Posterior vena cava (tissue), 2 donors: ENCODE data around the gene ACTN2. TPM values are rescaled to one million over a fixed set of nuclear protein-coding genes. Genes with fewer than 3 reads are reported as not detected.

ENCODE experiments used
- DNase-seq: peaks from one replicate; pipeline ENCODE4 v3.0.0-alpha.2; 2020; ENCODE audit warnings: low spot score
- intact Hi-C, 2 donors: fragments of 100-400 bp; cut with DNase I; formaldehyde crosslinking; loops; one replicate each; pipeline versions ENCODE4 v1.14.1 to v1.14.2; 2022 to 2023
- total RNA-seq, 2 donors: library from RNA; stranded (reverse); fragmentation: NEBNext Ultra II Directional; extraction: Animal tissue kit (Norgen Biotek cat#: 25700); gene quantifications; one replicate each; pipeline ENCODE4 v1.2.1, GENCODE V29; 2021
- donor health status: DM: yes; HTN: yes; CAD: no.
- donor health status: DM: yes; HTN: yes; CAD: no.

The ACTN2 gene
- total RNA-seq, 2 donors from 2014 or later = 3.7 to 7.4 TPM

DNA sequence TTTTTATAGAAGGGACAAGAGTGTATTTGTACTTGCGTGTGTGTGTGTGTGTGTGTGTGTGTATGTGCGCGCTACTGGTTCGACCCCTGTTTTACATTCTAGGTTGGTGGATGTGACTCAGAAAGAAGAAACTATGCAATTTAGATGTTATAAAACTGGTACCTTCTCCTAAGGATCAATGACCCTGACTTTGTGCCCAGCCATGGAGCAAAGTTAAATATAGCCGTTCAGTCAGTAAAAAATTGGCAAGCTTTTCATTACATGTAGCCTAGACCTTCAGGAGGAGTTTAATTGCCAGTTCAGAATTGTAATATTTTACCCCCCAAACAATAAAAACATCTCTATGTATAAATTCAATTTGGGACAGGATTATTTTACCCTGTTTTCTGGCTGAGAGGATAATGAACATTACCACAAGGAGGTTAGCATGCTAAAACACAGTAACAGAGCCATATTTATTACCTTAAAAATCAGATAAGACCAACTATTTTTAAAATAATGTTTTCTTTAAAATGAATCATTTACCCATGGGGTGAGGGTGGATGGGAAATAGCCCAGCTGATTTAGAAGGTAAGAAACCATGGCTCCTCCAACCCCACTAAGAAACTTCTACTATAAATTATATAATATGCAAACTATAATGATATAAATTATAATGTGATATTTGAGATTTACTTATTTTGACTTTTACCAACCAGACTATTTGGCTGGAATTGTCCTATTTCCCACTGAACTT, 75.3 kb downstream of the ACTN2 start:
- intact Hi-C loops = no loop called here
- DNase-seq = no peak

DNA sequence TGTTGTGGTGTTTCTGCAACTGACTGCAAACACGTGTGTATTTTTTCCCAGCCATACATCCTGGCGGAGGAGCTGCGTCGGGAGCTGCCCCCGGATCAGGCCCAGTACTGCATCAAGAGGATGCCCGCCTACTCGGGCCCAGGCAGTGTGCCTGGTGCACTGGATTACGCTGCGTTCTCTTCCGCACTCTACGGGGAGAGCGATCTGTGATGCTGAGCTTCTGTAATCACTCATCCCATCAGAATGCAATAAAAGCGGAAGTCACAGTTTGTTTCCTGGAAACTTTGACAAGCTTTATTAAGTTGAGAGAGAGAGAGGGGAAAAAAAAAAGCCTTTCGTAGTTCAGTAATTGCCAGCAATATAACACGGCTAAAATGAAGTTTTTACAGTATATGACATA, 76.1 kb downstream of the ACTN2 start:
- intact Hi-C loops = no loop called here

DNA sequence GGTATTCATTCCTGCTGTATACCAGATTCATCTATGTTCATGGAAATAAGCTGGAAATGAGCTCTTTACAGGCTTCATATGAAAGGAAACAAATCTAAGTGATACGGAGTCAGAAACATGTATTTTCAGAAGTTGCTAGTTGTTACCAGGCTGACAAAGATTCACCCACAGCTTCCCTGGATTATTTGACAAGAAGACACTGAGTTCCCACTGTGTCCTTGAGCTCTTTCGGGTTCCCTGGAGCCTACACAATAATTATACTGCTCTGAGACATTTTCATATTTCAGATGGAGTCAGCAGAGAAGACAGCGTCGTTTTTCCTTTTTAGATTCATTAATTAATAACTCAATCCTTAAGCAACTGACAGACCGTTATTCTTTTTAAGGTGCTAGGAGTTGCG, 79.5 kb downstream of the ACTN2 start:
- no peak for DNase-seq
- intact Hi-C loops = no loop called here

More for the DNA sequence above, 76.1 kb downstream of the ACTN2 start:
- no peak for DNase-seq

DNA sequence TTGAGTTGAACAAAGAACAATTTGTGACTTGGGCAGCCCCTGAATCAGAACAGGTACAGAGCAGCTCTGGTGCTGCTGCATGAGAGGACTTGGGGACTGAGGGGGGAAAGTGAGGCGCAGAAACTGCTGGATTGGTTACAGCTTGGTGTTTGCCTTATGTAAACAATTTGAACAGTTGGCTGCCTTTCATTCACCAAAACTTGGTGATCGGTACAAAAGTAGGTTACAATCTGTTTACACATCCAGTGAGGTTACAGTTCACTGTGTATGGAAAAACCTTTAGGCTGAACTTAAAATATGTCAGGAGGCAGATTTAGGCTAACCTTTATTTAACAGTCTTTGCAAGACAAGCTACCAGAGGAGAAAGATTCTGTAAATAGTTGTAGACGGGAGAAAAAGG, 80.2 kb downstream of the ACTN2 start:
- intact Hi-C loops = no loop called here

DNA sequence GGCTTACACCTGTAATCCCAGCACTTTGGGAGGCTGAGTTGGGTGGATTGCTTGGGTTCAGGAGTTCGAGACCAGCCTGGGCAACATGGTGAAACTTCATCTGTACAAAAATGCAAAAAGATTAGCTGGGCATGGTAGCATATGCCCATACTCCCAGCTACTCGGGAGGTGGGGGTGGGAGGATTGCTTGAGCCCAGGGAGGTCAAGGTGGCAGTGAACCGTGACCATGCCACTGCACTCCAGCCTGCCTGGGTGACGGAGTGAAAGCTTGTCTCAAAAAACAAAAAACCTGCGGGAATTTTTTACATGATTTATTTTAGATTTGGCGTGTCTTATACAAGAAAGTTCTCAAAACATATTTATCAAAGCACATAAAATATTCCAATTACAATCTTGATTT, 81.0 kb downstream of the ACTN2 start:
- intact Hi-C loops = no loop called here

More for the DNA sequence above, 80.2 kb downstream of the ACTN2 start:
- DNase-seq = no peak

DNA sequence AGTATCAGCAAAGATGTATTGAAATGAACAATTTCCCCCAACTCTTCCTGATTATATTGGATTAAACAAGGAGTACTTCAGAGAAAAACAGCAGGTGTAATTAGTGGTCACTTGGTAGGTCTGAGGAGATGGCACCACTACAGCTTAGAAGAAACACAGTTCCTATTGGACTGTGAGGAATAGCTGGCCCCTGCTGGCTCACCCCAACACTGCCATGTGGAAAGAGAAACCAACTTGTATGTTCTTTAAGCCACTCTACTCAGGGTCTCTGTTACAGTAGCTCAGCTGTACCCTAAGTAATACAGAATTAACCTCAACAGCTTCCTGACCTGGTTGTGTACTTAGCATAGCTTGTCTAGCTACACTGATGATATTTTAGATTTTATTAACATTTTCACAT, 82.3 kb downstream of the ACTN2 start:
- no peak for DNase-seq
- intact Hi-C loops = no loop called here

More for the DNA sequence above, 81.0 kb downstream of the ACTN2 start:
- no peak for DNase-seq

DNA sequence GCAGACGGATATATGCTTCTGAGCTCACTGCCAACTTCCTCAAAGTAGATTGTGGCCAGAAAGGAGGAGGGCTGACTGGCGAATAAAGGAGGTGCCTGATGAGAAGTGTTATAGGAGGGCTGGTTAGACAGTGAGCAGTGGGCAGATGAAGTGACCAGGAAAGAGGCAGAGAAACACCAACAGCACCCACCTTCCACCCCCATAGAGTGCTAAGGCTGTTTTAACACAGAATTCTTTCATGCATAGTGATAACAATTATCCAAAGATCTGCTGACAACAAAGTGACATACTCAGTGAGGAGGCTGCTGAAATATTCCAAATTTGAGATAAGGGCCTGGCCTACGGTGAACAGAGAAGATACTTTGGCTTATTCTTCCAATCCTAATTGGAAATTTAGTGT, 87.6 kb downstream of the ACTN2 start:
- DNase-seq = no peak
- intact Hi-C loops = no loop called here

DNA sequence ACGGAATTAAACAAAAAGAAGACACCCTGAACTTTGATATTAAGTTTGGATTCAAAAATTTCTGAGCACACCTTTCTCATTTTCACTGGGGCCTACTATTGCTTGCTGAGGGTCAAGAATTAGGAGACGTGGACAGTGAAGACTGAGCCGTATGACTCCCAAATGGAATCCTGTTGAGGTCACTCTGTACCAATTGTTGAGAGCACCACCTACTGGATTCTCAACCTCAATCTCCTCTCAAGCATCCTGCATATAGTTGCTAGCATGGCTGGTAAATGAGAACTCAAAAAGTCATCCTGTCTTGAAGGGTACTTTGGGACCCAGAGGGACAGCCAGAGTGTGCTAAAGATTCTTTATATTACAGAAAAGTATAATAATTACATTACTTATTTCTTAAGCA, 88.6 kb downstream of the ACTN2 start:
- intact Hi-C loops = no loop called here
- no peak for DNase-seq

DNA sequence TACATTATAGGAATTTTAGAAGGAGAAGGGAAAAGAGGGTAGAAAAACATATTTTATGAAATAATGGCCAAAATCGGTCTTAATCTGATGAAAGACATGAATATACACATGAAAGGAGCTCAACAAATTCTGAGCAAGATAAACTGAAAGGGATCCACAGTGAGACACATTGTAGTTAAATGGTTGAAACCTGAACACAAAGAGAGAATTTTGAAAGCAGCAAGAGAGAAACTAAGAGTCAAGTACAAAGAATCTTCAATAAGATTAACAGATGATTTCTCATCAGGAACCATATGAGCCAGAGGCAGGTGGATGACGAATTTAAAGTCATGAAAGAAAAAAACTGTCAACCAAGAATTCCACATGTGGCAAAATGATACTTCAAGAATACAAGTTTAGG, 93.0 kb downstream of the ACTN2 start:
- no peak for DNase-seq
- intact Hi-C loops = no loop called here

DNA sequence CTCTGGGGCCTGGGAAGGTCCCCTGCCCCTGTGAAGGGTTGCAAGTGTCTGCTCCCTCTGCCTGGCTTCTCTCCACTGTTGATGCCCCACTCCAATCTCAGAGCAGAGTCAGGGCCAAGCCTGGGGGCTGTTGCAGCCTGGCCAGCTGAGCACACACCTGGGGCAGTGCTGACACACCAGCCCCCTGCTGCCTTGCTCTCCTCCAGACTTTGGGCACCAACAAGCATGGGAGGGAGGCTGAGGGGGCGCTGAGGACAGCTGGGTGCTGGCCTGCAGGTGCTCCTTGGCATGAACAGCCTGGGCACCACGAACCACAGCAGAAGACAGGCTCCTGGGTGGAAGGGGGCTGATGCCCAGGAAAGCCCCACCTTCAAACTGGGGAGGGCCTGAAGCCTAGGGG, 99.2 kb downstream of the ACTN2 start:
- DNase-seq = no peak
- intact Hi-C loops = no loop called here

DNA sequence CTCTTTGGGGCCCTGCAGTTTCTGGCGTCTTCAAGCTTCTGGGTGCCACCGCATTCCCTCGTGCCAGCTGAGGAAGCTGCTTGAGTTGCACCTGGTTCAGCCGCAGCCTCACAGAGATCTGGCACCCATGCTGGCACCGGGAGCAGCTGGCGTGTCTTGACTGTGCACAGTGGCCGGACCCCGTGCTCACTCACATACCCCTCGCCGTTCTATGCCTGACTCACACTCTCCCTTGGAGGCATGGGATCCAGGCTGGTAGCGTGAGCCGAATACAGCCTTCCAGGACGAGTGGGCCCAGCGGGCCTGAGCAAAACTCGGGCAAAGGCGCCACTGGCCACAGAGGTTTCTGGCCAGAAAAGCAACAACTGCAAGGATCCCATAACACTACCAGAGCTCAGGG, 100.2 kb downstream of the ACTN2 start:
- intact Hi-C loops = no loop called here

DNA sequence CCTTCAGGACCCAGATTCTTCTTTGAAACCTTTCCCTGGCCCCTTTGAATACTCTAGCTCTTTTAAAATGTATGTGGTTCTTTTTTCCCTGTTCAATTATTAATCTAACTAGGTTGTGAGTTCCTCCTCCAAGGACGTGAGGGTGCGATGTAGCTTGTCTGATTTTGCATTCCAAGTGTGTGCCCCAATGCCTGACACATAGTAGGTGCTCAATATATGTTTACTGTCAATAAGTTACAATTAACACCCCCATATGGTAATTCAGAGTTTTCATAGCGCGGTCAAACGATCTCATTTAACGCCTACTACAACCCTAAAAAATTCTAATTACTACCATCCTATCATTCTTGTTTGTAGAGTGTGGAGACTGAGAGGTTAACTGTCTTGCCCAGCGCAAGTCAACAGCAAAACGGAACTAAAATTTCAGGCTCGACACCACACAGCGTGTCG, 108.3 kb downstream of the ACTN2 start:
- intact Hi-C loops = loop anchor here (10.0 kb wide), 2 partner anchors 50 to 190 kb away; partner anchors contain the start of gene HEATR1 (in 1 of the 2)
- DNase-seq = no peak

More for the DNA sequence above, 100.2 kb downstream of the ACTN2 start:
- no peak for DNase-seq

DNA sequence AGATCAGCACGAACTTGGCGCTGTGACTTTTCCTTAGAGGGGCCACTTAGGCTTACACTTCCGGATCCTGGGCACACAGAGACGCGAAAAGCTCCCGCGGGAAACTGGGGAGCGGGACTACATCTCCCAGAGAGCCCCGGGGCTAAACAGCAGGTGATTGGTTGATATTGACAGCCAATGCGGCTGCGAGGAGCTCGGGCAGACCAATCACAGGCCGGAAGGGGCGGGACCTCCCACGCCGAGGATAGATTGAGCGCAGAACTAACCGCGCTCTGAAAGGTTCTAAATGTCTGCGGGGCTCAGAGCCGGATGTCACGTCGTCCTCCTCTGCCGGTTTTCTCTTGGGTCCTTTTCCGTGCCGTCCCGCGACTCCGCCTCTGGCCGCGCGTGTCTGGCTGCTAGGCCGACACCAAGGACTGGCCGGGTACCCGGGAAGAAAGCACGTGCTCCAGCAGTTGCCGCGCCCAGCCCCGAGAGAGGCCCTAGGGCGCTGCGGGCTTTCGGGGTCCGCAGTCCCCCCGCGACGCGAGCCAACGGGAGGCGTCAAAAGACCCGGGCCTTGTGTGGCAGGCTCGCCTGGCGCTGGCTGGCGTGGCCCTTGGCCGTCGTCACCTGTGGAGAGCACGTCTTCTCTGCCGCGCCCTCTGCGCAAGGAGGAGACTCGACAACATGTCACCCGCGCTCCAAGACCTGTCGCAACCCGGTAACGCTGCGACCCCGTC, 108.9 kb downstream of the ACTN2 start, which contains the start of gene MTR:
Gene MTR, plus strand, starts transcription at position 258 of the 722 bp plus-strand sequence. Its CDS starts 412 bp downstream, at position 670.
- intact Hi-C loops = loop anchor here (10.0 kb wide), 2 partner anchors 50 to 190 kb away; partner anchors contain the start of gene HEATR1 (in 1 of the 2)
- peak; percentile 99 for DNase-seq

DNA sequence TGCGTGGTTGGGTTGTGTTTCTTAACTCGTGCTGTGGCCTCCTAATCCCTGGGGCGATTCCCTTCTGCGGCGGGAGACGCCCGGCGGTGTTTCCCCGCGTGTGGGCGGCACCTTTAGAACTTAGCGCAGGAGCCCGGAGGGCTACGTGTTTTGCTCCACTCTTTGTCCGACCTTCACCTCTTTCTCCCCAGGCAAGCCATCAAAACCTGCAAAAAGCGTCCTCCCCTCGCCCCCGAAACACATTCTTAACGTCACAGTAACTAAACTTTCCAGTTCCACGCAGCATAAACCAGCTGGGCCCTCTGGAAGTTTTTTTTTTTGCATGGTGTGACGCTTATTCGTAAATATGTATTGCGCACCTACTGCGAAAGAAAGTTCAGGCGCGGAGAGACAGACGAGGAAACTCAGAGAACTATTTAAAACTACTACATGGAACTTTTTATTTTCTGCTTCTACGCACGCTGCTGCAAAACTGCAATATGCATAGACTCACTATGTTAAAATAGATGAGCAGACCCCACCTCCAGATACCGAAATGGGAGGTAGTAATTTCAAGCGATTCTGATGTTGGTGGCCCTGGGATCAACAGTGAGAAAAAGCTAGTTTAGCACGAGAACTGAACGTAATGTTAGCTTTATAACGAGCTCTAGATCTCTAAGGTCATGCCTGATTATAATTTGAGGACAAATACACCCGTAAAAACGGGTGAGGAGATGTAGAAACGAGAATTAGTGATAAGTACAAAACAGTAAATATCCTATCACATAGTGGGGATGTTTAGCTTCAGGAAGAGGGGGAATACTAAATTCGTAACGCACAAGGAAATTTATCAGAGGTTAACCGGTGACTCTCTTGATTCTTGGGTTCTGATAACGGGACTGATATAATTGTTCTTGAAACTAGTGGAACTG, 109.7 kb downstream of the ACTN2 start:
- intact Hi-C loops = loop anchor here (2.0 to 10.0 kb wide), 3 partner anchors 49 to 249 kb away; partner anchors contain the start of gene HEATR1 (in 1 of the 2)

DNA sequence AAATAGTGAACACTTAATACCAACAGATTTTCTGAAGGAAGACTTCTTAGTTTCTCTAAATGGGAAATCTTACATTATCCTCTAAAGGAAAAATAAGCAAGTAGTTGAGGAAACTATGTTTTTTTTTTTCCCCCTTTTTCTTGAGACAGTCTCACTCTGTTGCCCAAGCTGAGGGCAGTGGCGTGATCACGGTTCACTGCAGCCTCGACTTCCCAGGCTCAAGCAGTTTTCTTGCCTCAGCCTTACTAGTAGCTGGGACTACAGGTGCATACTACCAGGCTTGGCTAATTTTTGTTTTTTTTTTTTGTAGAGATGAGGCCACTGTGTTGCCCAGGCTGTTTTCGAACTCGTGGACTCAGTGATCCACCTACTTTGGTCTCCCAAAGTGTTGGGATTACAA, 112.7 kb downstream of the ACTN2 start:
- DNase-seq = no peak
- intact Hi-C loops = loop anchor here (10.0 kb wide), 2 partner anchors 46 to 194 kb away; partner anchors contain the start of gene HEATR1 (in 1 of the 2)

More for the DNA sequence above, 109.7 kb downstream of the ACTN2 start:
- no peak for DNase-seq

DNA sequence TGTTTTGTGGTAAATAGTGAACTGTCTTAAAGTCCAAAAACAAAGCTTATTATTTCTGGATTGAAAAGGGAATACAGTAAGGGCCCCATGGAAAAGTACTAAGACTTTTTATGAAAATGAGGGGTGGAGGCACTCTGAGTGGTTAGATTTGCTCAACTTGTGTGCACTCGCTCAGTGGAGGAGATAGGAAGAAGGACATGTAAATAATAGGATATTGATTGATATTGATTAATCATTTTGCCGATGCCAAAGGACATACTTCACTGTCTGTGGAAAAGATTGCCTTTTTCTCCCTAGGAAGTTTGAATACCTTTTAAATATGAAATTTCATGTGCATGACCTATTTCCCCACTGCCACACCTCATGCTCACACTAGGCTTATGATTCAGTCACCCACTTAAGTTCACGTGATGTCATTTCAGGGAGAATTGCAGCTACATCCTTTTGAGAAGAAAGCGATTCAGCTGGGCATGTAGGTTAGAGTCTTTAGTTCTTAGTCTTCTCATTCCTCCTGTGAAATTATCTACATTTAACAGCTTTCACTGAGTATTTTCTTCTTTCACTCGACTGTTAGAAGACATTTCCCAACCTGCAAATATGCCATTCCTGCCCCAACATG, 113.8 kb downstream of the ACTN2 start:
- DNase-seq = no peak
- intact Hi-C loops = no loop called here

DNA sequence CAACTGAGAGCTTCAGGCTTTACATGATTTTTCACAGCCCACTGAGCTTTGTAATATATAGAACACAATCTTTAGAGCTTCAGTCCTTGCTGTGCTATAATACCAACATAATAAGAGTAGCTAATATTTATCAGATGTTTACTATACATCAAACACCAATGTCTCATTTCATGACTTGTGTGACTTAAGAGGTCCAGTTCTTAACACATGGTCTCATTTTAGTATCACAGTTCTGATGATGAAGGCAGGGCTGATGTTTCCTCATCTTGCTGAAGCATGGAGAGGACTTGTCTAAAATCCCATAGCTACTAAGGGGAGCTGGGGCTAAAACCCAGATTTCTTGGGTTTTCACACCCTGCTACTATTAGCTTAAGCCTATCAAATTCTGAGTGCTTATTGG, 114.3 kb downstream of the ACTN2 start:
- no peak for DNase-seq
- intact Hi-C loops = no loop called here

DNA sequence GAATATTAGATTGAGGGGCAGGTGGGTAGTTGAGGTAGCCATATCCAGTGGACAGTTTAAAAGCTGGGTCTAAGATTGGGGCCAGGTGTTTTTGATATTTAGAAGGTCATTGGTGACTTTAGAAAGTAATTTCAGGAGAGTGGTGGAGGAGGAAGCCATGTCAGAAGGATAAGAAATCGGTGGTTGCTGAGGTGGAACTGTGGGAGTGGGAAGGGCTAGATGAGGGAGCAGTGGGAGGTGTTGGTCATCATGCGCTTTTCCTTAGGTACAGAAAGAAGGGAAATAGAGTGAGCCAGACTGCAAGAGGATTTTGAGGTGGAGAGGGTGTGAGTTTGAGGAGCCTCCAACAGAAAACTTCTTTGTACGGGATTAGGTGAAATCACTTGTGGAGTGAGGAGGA, 116.0 kb downstream of the ACTN2 start:
- no peak for DNase-seq
- intact Hi-C loops = no loop called here

DNA sequence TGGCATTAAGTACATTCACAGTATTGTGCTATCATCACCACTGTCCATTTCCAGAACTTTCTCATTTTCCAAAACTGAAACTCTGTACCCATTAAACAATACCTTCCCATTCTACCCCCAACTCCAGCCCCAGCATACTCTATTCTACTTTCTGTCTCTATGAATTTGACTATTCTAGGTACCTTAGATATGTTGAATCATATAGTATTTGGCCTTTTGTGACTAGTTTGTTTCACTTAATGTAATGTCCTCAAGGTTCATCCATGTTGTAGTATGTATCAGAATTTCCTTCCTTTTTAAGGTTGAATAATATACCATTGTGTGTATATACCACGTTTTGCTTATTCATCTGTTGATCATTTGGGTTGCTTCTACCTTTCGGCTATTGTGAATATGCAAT, 120.3 kb downstream of the ACTN2 start:
- no peak for DNase-seq
- intact Hi-C loops = no loop called here
